Spleen (tissue), 11 donors: ENCODE data around the gene HSD17B4. TPM values are rescaled to one million over a fixed set of nuclear protein-coding genes. Genes with fewer than 3 reads are reported as not detected.

Experiments used
- DNase-seq: peaks from one replicate; pipeline ENCODE4 v3.0.0-alpha.2; 2020
- H3K27ac ChIP-seq, 8 donors: fragments of 200-600 bp; sonication (generic) in 7 of 8; 1 replicate in 4 of 8; 2 replicates in 4 of 8; pipeline versions ENCODE4 v1.5.0 to v1.8.0; 2016 to 2021; ENCODE audit warnings: inconsistent platforms in 4 of 8, mild to moderate bottlenecking in 4 of 8, moderate library complexity in 1 of 8
- H3K27me3 ChIP-seq, 7 donors: fragments of 200-600 bp; sonication (generic) in 6 of 7; replicated peaks in 1 of 7; 1 replicate in 4 of 7; 2 replicates in 3 of 7; pipeline versions ENCODE4 v1.5.0 to v1.8.0; 2016 to 2021; ENCODE audit warnings: inconsistent platforms in 3 of 7, mild to moderate bottlenecking in 1 of 7
- H3K36me3 ChIP-seq, 6 donors: fragments of 200-600 bp; sonication (generic) in 5 of 6; 1 replicate in 4 of 6; 2 replicates in 2 of 6; pipeline versions ENCODE4 v1.5.0 to v1.8.0; 2016 to 2021; ENCODE audit warnings: inconsistent platforms in 2 of 6
- H3K4me1 ChIP-seq, 6 donors: fragments of 200-600 bp; sonication (generic) in 5 of 6; 1 replicate in 3 of 6; 2 replicates in 3 of 6; pipeline versions ENCODE4 v1.5.0 to v1.8.0; 2016 to 2021; ENCODE audit warnings: inconsistent platforms in 3 of 6
- H3K4me3 ChIP-seq, 8 donors: fragments of 200-600 bp; sonication (generic) in 7 of 8; 1 replicate in 4 of 8; 2 replicates in 4 of 8; pipeline versions ENCODE4 v1.5.0 to v1.8.0; 2016 to 2021; ENCODE audit warnings: inconsistent platforms in 4 of 8, mild to moderate bottlenecking in 4 of 8, moderate library complexity in 2 of 8
- H3K9me3 ChIP-seq, 8 donors: fragments of 200-600 bp; sonication (generic) in 7 of 8; 1 replicate in 4 of 8; 2 replicates in 4 of 8; pipeline versions ENCODE4 v1.5.0 to v1.8.0; 2016 to 2021; ENCODE audit warnings: inconsistent platforms in 4 of 8
- POLR2A ChIP-seq, 3 donors: fragments of 450-650 bp; IDR thresholded peaks; one replicate each; pipeline ENCODE4 v1.5.1; 2017; ENCODE audit warnings: antibody characterized with exemption in 3 of 3, mild to moderate bottlenecking in 1 of 3
- POLR2AphosphoS5 ChIP-seq, 3 donors: sonication (generic); formaldehyde crosslinking; IDR thresholded peaks; one replicate each; pipeline ENCODE4 v1.5.1; 2017; ENCODE audit warnings: antibody characterized with exemption in 3 of 3
- WGBS, 5 donors: extraction: QIAGEN DNeasy Blood & Tissue Kit in 3 of 5; methylation state at CpG; one replicate each; pipeline versions ENCODE4 v1.1.5 to v1.1.7; 2013 to 2018; 5-methylcytosine and 5-hydroxymethylcytosine counted together
- intact Hi-C: fragments of 100-400 bp; cut with DNase I; formaldehyde crosslinking; loops from one replicate; pipeline ENCODE4 v1.15.0; 2023; ENCODE audit warnings: low total_unique reads
- polyA plus RNA-seq, 3 donors: library from polyadenylated mRNA; stranded (reverse); fragments of 200-250 nt; gene quantifications; one replicate each; pipeline ENCODE4 v1.2.1, GENCODE V29; 2013
- total RNA-seq, 7 donors: library from RNA; depleted of rRNA in 3 of 7; stranded (reverse); fragments of >200 nt in 3 of 7; fragmentation: NEBNext Ultra II Directional in 4 of 7; extraction: Animal tissue kit (Norgen Biotek cat#: 25700) in 4 of 7; gene quantifications; one replicate each; pipeline versions ENCODE4 v1.1.0 to v1.2.1, GENCODE V29; 2016 to 2021
- TF ChIP-seq, protein P1 (sequence below), 11 experiments: fragments of 200-600 bp in 7 of 11; fragments of 450-650 bp in 4 of 11; sonication (generic) in 4 of 11; IDR thresholded peaks in 8 of 11; conservative IDR thresholded peaks in 3 of 11; 1 replicate in 7 of 11; 2 replicates in 4 of 11; pipeline versions ENCODE4 v1.4.0 to v1.8.0; 2016 to 2021; ENCODE audit warnings: antibody characterized with exemption in 11 of 11, inconsistent platforms in 4 of 11, mild to moderate bottlenecking in 1 of 11
- donor health status: healthy with polysubstance abuse.
- donor health status: DM: no; HTN: no; CAD: no; lungs with moderate emphysema.
- donor health status: DM: no; HTN: no; CAD: no.
- donor health status: Bipolar disorder and iron deficiency.
- donor health status: healthy.
- donor health status: DM: no; HTN: no; CAD: no.
- donor health status: DM: yes; HTN: yes; CAD: no.

HSD17B4 gene
- total and polyA plus RNA-seq, 10 donors, result 134 to 193 (median 157) TPM

GRCh38 chr5:119458911-119459632 lies 6.8 kb downstream of the HSD17B4 start:
- 67 to 82% (median 77%) methylated on average over 4 of the region's 4 CpGs for WGBS, 5 donors
- Histone ChIP-seq H3K27me3 (no peaks in the 10 kb centered on the region), H3K27ac (no peak overlapping the region), H3K4me1 (peaks cover under 1 to 29% (median 13%) of the 10 kb centered on the region in 6 donors), H3K36me3 (peaks cover 0 to 50% (median 9%) of the 10 kb centered on the region in 6 donors), H3K9me3 (no peaks in the 10 kb centered on the region), H3K4me3 (no peak overlapping the region)
- DNase-seq, result no peak
- intact Hi-C loops, result no loop called here
- TF ChIP-seq, protein P1, sequence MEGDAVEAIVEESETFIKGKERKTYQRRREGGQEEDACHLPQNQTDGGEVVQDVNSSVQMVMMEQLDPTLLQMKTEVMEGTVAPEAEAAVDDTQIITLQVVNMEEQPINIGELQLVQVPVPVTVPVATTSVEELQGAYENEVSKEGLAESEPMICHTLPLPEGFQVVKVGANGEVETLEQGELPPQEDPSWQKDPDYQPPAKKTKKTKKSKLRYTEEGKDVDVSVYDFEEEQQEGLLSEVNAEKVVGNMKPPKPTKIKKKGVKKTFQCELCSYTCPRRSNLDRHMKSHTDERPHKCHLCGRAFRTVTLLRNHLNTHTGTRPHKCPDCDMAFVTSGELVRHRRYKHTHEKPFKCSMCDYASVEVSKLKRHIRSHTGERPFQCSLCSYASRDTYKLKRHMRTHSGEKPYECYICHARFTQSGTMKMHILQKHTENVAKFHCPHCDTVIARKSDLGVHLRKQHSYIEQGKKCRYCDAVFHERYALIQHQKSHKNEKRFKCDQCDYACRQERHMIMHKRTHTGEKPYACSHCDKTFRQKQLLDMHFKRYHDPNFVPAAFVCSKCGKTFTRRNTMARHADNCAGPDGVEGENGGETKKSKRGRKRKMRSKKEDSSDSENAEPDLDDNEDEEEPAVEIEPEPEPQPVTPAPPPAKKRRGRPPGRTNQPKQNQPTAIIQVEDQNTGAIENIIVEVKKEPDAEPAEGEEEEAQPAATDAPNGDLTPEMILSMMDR (IDR thresholded peaks at IDR 0.05 in 8 of 11, conservative IDR thresholded peaks at IDR 0.05 in 3 of 11), result no peak
- TF ChIP-seq POLR2AphosphoS5 (IDR thresholded peaks at IDR 0.05) (no peak), POLR2A (IDR thresholded peaks at IDR 0.05) (no peak)

GRCh38 chr5:119465640-119466039 lies 13.3 kb downstream of the HSD17B4 start:
- Histone ChIP-seq H3K9me3 (peaks cover 8 to 37% (median 31%) of the 10 kb centered on the region in 8 donors), H3K27me3 (no peaks in the 10 kb centered on the region), H3K4me1 (peaks cover 0 to 12% (median 5%) of the 10 kb centered on the region in 6 donors), H3K4me3 (no peak overlapping the region), H3K36me3 (peaks cover 0 to 46% (median 10%) of the 10 kb centered on the region in 6 donors), H3K27ac (no peak overlapping the region)
- 97 to 100% (median 100%) methylated on average over 1 of the region's 1 CpG for WGBS, 5 donors
- no peak for DNase-seq
- intact Hi-C loops, result no loop called here
- TF ChIP-seq POLR2AphosphoS5 (IDR thresholded peaks at IDR 0.05), result no peak
- no peak for TF ChIP-seq POLR2A (IDR thresholded peaks at IDR 0.05)
- TF ChIP-seq, protein P1 (IDR thresholded peaks at IDR 0.05 in 8 of 11, conservative IDR thresholded peaks at IDR 0.05 in 3 of 11), result no peak

- Histone ChIP-seq H3K9me3 (peaks cover 8 to 37% (median 31%) of the 10 kb centered on the region in 8 donors), H3K4me1 (peaks cover 0 to 17% (median 13%) of the 10 kb centered on the region in 6 donors), H3K27me3 (no peaks in the 10 kb centered on the region), H3K27ac (no peak overlapping the region), H3K4me3 (no peak overlapping the region), H3K36me3 (peaks cover 0 to 50% (median 10%) of the 10 kb centered on the region in 6 donors)
- WGBS, 5 donors, result 89 to 100% (median 95%) methylated on average over 1 of the region's 1 CpG
- TF ChIP-seq POLR2A (IDR thresholded peaks at IDR 0.05) (no peak), POLR2AphosphoS5 (IDR thresholded peaks at IDR 0.05) (no peak)
- TF ChIP-seq, protein P1 (IDR thresholded peaks at IDR 0.05 in 8 of 11, conservative IDR thresholded peaks at IDR 0.05 in 3 of 11), result no peak
- intact Hi-C loops, result no loop called here
- no peak for DNase-seq
These were observed 16.0 kb downstream of the HSD17B4 start for GRCh38 chr5:119468286-119468685.

- H3K4me3 ChIP-seq, result no peak overlapping the region
- DNase-seq, result no peak
- 65 to 76% (median 74%) methylated on average over 3 of the region's 3 CpGs for WGBS, 5 donors
- no peaks in the 10 kb centered on the region for H3K27me3 ChIP-seq
- H3K9me3 ChIP-seq, result peaks cover 8 to 37% (median 31%) of the 10 kb centered on the region in 8 donors
- H3K36me3 ChIP-seq, result peaks cover 0 to 61% (median 10%) of the 10 kb centered on the region in 6 donors
- H3K27ac ChIP-seq, result peak overlapping the region in 1 of 8 donors; percentile 36
- H3K4me1 ChIP-seq, result peaks cover 0 to 16% (median 13%) of the 10 kb centered on the region in 6 donors
- TF ChIP-seq, protein P1 (IDR thresholded peaks at IDR 0.05 in 8 of 11, conservative IDR thresholded peaks at IDR 0.05 in 3 of 11), result no peak
- TF ChIP-seq POLR2AphosphoS5 (IDR thresholded peaks at IDR 0.05), result no peak
- no peak for TF ChIP-seq POLR2A (IDR thresholded peaks at IDR 0.05)
- intact Hi-C loops, result no loop called here
These were observed 17.9 kb downstream of the HSD17B4 start for GRCh38 chr5:119470105-119470763.
